ENCODE data around the gene AP2B1.

AP2B1 gene

GRCh38 chr17:35641032-35641431, 53.9 kb downstream of the AP2B1 start:
- Histone ChIP-seq H3K4me3 (ENCODE audit: low read depth, low read length) (no peak overlapping the region), H3K27me3 (ENCODE audit: insufficient read depth, low read depth, severe bottlenecking) (no peaks in the 10 kb centered on the region), H3K36me3 (peaks cover 80% of the 10 kb centered on the region), H3K9me3 (ENCODE audit: severe bottlenecking) (no peaks in the 10 kb centered on the region), H3K27ac (no peak overlapping the region)
- TF ChIP-seq, protein P1, sequence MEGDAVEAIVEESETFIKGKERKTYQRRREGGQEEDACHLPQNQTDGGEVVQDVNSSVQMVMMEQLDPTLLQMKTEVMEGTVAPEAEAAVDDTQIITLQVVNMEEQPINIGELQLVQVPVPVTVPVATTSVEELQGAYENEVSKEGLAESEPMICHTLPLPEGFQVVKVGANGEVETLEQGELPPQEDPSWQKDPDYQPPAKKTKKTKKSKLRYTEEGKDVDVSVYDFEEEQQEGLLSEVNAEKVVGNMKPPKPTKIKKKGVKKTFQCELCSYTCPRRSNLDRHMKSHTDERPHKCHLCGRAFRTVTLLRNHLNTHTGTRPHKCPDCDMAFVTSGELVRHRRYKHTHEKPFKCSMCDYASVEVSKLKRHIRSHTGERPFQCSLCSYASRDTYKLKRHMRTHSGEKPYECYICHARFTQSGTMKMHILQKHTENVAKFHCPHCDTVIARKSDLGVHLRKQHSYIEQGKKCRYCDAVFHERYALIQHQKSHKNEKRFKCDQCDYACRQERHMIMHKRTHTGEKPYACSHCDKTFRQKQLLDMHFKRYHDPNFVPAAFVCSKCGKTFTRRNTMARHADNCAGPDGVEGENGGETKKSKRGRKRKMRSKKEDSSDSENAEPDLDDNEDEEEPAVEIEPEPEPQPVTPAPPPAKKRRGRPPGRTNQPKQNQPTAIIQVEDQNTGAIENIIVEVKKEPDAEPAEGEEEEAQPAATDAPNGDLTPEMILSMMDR (IDR thresholded peaks at IDR 0.05; ENCODE audit: low read depth, low read length): no peak
- no peak for DNase-seq

GRCh38 chr17:35645923-35646322, 58.8 kb downstream of the AP2B1 start:
- H3K36me3 ChIP-seq: peaks cover 54% of the 10 kb centered on the region
- H3K27me3 ChIP-seq (ENCODE audit: insufficient read depth, low read depth, severe bottlenecking): no peaks in the 10 kb centered on the region
- no peak overlapping the region for H3K4me3 ChIP-seq (ENCODE audit: low read depth, low read length)
- H3K27ac ChIP-seq: no peak overlapping the region
- no peak for DNase-seq
- TF ChIP-seq, protein P1 (IDR thresholded peaks at IDR 0.05; ENCODE audit: low read depth, low read length): no peak
- no peaks in the 10 kb centered on the region for H3K9me3 ChIP-seq (ENCODE audit: severe bottlenecking)

DNA sequence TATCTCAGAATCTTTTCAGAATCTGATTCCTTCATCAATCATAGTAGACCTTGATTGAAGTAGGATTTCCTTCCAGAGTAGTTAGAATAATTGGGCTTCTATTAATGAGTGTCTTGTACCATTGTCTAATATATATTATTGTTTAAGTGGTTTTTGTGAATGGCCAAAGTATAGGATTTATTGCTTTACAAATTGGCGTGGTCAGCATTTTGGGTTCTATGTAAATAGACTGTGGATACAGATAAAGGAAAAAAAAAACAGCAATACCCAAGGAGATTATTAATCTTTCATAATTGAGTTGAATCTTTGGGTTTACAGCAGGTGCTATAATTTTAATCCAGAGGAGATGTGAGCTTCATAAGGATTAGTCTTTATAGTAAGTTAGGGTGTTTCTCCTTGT, 64.3 kb downstream of the AP2B1 start:
- Histone ChIP-seq H3K27ac (no peak overlapping the region), H3K36me3 (peaks cover 44% of the 10 kb centered on the region), H3K27me3 (ENCODE audit: insufficient read depth, low read depth, severe bottlenecking) (no peaks in the 10 kb centered on the region), H3K4me3 (ENCODE audit: low read depth, low read length) (no peak overlapping the region), H3K9me3 (ENCODE audit: severe bottlenecking) (no peaks in the 10 kb centered on the region)
- TF ChIP-seq, protein P1 (IDR thresholded peaks at IDR 0.05; ENCODE audit: low read depth, low read length): no peak
- no peak for DNase-seq

DNA sequence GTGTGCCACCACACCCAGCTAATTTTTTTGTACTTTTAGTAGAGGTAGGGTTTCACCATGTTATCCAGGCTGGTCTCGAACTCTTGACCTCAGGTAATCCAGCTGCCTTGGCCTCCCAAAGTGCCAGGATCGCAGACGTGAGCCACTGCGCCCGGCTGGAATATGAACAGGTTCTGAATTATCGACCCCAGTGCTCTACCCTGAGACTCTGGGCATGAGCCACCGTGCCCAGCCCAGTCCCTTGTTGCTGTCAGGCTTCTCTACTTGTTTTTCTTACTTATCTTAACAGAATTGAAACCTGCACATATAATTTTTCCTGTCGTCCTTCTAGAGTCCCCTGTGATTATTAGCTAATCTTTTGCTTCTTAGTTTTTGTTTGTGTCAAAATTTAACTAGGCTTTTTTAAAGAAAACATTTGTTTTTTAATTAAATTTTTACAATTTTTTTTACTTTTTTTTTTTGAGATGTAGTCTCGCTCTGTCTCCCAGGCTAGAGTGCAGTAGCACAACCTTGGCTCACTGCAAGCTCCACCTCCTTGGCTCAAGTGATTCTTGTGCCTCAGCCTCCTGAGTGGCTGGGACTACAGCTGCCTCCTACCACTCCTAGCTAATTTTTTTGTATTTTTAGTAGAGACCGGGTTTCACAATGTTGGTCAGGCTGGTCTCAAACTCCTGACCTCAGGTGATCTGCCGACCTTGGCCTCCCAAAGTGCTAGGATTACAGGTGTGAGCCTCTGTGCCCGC, 66.7 kb downstream of the AP2B1 start:
- peaks cover 47% of the 10 kb centered on the region for H3K36me3 ChIP-seq

DNA sequence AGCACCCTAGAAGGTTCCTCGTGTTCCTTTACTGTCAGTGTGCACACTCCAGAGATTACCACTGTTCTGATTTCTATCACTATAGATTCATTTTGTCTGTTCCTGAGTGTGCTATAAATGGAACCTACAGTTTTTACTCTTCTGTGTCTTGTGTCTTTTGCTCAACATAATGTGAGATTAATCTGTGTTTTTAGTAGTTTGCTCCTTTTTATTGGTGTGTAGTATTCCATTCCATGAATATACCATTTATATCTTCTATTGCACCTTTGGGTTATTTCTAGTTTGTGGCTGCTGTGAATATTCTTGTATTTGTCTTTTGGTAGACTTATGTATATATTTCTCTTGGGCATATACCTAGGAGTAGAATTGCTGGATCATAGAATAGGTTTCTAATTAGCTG, 68.2 kb downstream of the AP2B1 start:
- peaks cover 53% of the 10 kb centered on the region for H3K36me3 ChIP-seq
- DNase-seq: no peak
- no peak overlapping the region for H3K4me3 ChIP-seq (ENCODE audit: low read depth, low read length)
- H3K9me3 ChIP-seq (ENCODE audit: severe bottlenecking): no peaks in the 10 kb centered on the region
- H3K27ac ChIP-seq: no peak overlapping the region
- TF ChIP-seq, protein P1 (IDR thresholded peaks at IDR 0.05; ENCODE audit: low read depth, low read length): no peak
- no peaks in the 10 kb centered on the region for H3K27me3 ChIP-seq (ENCODE audit: insufficient read depth, low read depth, severe bottlenecking)

More for the DNA sequence above, 66.7 kb downstream of the AP2B1 start:
- Histone ChIP-seq H3K9me3 (ENCODE audit: severe bottlenecking) (no peaks in the 10 kb centered on the region), H3K27ac (no peak overlapping the region), H3K4me3 (ENCODE audit: low read depth, low read length) (no peak overlapping the region), H3K27me3 (ENCODE audit: insufficient read depth, low read depth, severe bottlenecking) (no peaks in the 10 kb centered on the region)
- no peak for DNase-seq
- TF ChIP-seq, protein P1 (IDR thresholded peaks at IDR 0.05; ENCODE audit: low read depth, low read length): no peak

- Histone ChIP-seq H3K27me3 (ENCODE audit: insufficient read depth, low read depth, severe bottlenecking) (no peaks in the 10 kb centered on the region), H3K27ac (no peak overlapping the region), H3K9me3 (ENCODE audit: severe bottlenecking) (no peaks in the 10 kb centered on the region), H3K4me3 (ENCODE audit: low read depth, low read length) (no peak overlapping the region), H3K36me3 (peaks cover 53% of the 10 kb centered on the region)
- DNase-seq: peak; percentile 9
- TF ChIP-seq, protein P1 (IDR thresholded peaks at IDR 0.05; ENCODE audit: low read depth, low read length): peak; percentile 38; the same call in 1 of the 2 replicates
These were observed 73.8 kb downstream of the AP2B1 start for GRCh38 chr17:35660902-35661301.

Data from WERI-Rb-1 (cell line).